B cell (primary cell): ENCODE measurements around the gene TSPAN17.

ENCODE experiments used
- CTCF ChIP-seq: fragments of 200-600 bp; IDR thresholded peaks from one replicate; pipeline ENCODE4 v1.8.0; 2022; ENCODE audit warnings: antibody characterized with exemption, mild to moderate bottlenecking
- EZH2 ChIP-seq: IDR thresholded peaks from 2 replicates; pipeline ENCODE4 v1.6.1; 2012; ENCODE audit warnings: borderline replicate concordance, low read depth, mild to moderate bottlenecking, moderate library complexity, low read length; ENCODE audit not compliant: insufficient read depth, poor library complexity, severe bottlenecking

GRCh38 chr5:176651472-176651980 lies 4.2 kb downstream of the TSPAN17 start:
- no peak for TF ChIP-seq CTCF
- no peak for TF ChIP-seq EZH2
